ENCODE results near the gene PHACTR3.

Gene PHACTR3

GRCh38 chr20:59750209-59750840, 146.0 kb downstream of the PHACTR3 start:
- DNase-seq (ENCODE audit: low read depth in 2 of 2): no peak

- DNase-seq (ENCODE audit: low read depth in 2 of 2): peak; percentile 29 to 30
These were observed 146.9 kb downstream of the PHACTR3 start for GRCh38 chr20:59751075-59751711.

GRCh38 chr20:59752101-59752586, 147.8 kb downstream of the PHACTR3 start:
- no peak for DNase-seq (ENCODE audit: low read depth in 2 of 2)

GRCh38 chr20:59752704-59753460, 148.5 kb downstream of the PHACTR3 start:
- no peak for DNase-seq (ENCODE audit: low read depth in 2 of 2)

GRCh38 chr20:59753836-59754235, 149.5 kb downstream of the PHACTR3 start:
- DNase-seq (ENCODE audit: low read depth in 2 of 2): no peak

GRCh38 chr20:59754551-59754950, 150.2 kb downstream of the PHACTR3 start:
- no peak for DNase-seq (ENCODE audit: low read depth in 2 of 2)

- no peak for DNase-seq (ENCODE audit: low read depth in 2 of 2)
These were observed 151.9 kb downstream of the PHACTR3 start for GRCh38 chr20:59756241-59756640.

GRCh38 chr20:59764037-59764436, 159.7 kb downstream of the PHACTR3 start:
- no peak for DNase-seq (ENCODE audit: low read depth in 2 of 2)

GRCh38 chr20:59765599-59766177, 161.3 kb downstream of the PHACTR3 start:
- no peak for DNase-seq (ENCODE audit: low read depth in 2 of 2)

- DNase-seq (ENCODE audit: low read depth in 2 of 2): no peak
These were observed 163.3 kb downstream of the PHACTR3 start for GRCh38 chr20:59767656-59768055.

- DNase-seq (ENCODE audit: low read depth in 2 of 2): no peak
These were observed 165.9 kb downstream of the PHACTR3 start for GRCh38 chr20:59770270-59770669.

- DNase-seq (ENCODE audit: low read depth in 2 of 2): no peak
These were observed 166.5 kb downstream of the PHACTR3 start for GRCh38 chr20:59770851-59771250.

- no peak for DNase-seq (ENCODE audit: low read depth in 2 of 2)
These were observed 167.4 kb downstream of the PHACTR3 start for GRCh38 chr20:59771506-59772372.

- DNase-seq (ENCODE audit: low read depth in 2 of 2): no peak
These were observed 168.0 kb downstream of the PHACTR3 start for GRCh38 chr20:59772373-59772705.

- DNase-seq (ENCODE audit: low read depth in 2 of 2): no peak
These were observed 168.9 kb downstream of the PHACTR3 start for GRCh38 chr20:59772931-59773913.

- no peak for DNase-seq (ENCODE audit: low read depth in 2 of 2)
These were observed 169.9 kb downstream of the PHACTR3 start for GRCh38 chr20:59774204-59774641.

GRCh38 chr20:59774921-59775686, 170.8 kb downstream of the PHACTR3 start:
- no peak for DNase-seq (ENCODE audit: low read depth in 2 of 2)

GRCh38 chr20:59775687-59776055, 171.3 kb downstream of the PHACTR3 start:
- no peak for DNase-seq (ENCODE audit: low read depth in 2 of 2)

- DNase-seq (ENCODE audit: low read depth in 2 of 2): no peak
These were observed 171.8 kb downstream of the PHACTR3 start for GRCh38 chr20:59776059-59776603.
